Body of pancreas (tissue), 4 donors: Measurements from ENCODE around the gene LRP2BP. TPM values are rescaled to one million over a fixed set of nuclear protein-coding genes. Genes with fewer than 3 reads are reported as not detected.

Experiments
- ATAC-seq: fragments of 150-250 bp; one replicate; pipeline ENCODE4 v1.9.1; 2016
- DNase-seq, 4 donors: peaks; one replicate each; pipeline ENCODE4 v3.0.0-alpha.2; 2019
- H3K27ac ChIP-seq, 4 donors: fragments of 200-600 bp; sonication (generic); 1 replicate in 3 of 4; 2 replicates in 1 of 4; pipeline versions ENCODE4 v1.5.1 to v1.6.1; 2016 to 2019; ENCODE audit warnings: mild to moderate bottlenecking in 1 of 4, mixed read lengths in 1 of 4, moderate library complexity in 1 of 4
- H3K27me3 ChIP-seq, 2 donors: fragments of 200-600 bp; sonication (generic); one replicate each; pipeline ENCODE4 v1.6.0; 2016; ENCODE audit warnings: mild to moderate bottlenecking in 1 of 2
- H3K36me3 ChIP-seq, 2 donors: fragments of 200-600 bp; sonication (generic); replicated peaks in 1 of 2; 2 replicates each; pipeline ENCODE4 v1.5.1; 2016; ENCODE audit warnings: low read depth in 2 of 2; ENCODE audit not compliant: insufficient read depth in 1 of 2
- H3K4me1 ChIP-seq: fragments of 200-600 bp; sonication (generic); one replicate; pipeline ENCODE4 v1.6.0; 2016
- H3K4me3 ChIP-seq, 2 donors: fragments of 200-600 bp; sonication (generic); 1 replicate in 1 of 2; 2 replicates in 1 of 2; pipeline ENCODE4 v1.5.1; 2016 to 2019
- H3K9me3 ChIP-seq, 3 donors: fragments of 200-600 bp; sonication (generic); 1 replicate in 2 of 3; 2 replicates in 1 of 3; pipeline ENCODE4 v1.5.1; 2016
- CTCF ChIP-seq, 7 experiments: fragments of 450-650 bp in 4 of 7; fragments of 200-600 bp in 3 of 7; sonication (generic) in 3 of 7; IDR thresholded peaks; one replicate each; pipeline ENCODE4 v1.5.1; 2016 to 2019; ENCODE audit warnings: antibody characterized with exemption in 7 of 7
- POLR2A ChIP-seq, 3 donors: fragments of 450-650 bp; IDR thresholded peaks; one replicate each; pipeline ENCODE4 v1.6.1; 2016; ENCODE audit warnings: antibody characterized with exemption in 3 of 3, mild to moderate bottlenecking in 2 of 3
- WGBS, 2 donors: methylation state at CpG; one replicate each; pipeline ENCODE4 v1.1.5; 2017; 5-methylcytosine and 5-hydroxymethylcytosine counted together
- intact Hi-C: fragments of 100-400 bp; cut with DNase I; formaldehyde crosslinking; loops from one replicate; pipeline ENCODE4 v1.15.1; 2023
- total RNA-seq, 2 donors: library from RNA; depleted of rRNA; stranded (reverse); fragments of >200 nt; gene quantifications; one replicate each; pipeline ENCODE4 v1.1.0, GENCODE V29; 2016

LRP2BP gene
- total RNA-seq, 2 donors from 2014 or later, result 2.0 to 2.1 TPM

DNA sequence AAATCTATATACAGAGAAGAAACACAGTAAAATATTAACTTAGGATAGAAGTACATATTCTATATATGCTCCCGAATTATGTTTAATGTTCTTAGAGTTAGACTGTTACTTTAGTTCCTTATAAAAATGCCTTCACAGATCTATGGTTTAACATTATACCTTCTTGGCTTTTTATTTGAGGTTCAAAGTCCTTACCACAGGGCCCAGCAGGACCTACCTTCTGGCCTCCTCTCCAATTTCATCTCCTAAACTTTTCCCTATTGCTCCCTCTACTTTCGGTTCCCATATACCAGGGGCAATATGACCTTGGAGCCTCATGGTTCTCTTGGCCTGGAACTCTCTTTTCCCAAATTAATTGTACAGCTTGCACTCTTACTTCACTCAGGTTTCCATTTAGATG is 12.7 kb upstream of the LRP2BP start:
- no peak for TF ChIP-seq POLR2A (IDR thresholded peaks at IDR 0.05)
- no peak for TF ChIP-seq CTCF (IDR thresholded peaks at IDR 0.05)
- no peak overlapping the region for H3K4me3 ChIP-seq
- no peaks in the 10 kb centered on the region for H3K9me3 ChIP-seq
- intact Hi-C loops, result no loop called here
- H3K27me3 ChIP-seq, result no peaks in the 10 kb centered on the region
- peaks cover 21% of the 10 kb centered on the region for H3K4me1 ChIP-seq
- 96 to 99% methylated on average over 2 of the region's 2 CpGs for WGBS, 2 donors
- no peak for ATAC-seq
- H3K27ac ChIP-seq, result no peak overlapping the region
- peaks cover 0 to 4% of the 10 kb centered on the region in 2 donors for H3K36me3 ChIP-seq
- no peak for DNase-seq

DNA sequence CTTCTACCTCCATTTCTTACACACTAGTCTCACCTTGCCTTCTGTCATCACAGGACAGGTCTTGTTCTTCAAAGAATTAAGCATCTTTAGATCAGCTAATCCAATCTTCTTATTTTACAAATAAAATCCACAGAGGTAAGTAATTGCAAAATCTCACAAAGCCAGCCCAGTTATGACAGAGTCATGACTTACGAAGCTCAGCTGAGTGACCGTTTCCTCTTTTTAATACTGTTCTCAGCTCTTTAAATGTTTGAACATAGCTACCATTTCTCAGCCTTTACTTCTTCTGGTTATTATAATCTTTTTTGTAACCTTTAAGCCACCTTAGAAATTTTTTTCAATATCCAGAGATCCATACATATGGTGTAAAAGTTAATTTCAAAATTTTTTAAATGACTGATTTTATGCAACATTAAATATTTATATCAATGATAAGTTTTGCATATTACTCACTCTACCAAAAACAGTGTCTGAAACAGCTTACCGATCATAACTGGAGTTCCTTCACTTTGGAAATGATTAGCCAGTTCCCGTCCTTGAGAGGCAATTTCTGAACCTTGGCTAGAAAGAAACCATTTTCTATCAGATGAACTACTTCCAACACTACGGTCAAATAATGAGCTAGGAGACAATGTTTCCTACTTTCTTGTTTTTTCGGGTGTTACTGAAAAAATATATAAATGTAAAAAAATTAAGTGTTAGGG is 9.7 kb upstream of the LRP2BP start:
- Histone ChIP-seq H3K36me3 (peaks cover 0 to 4% of the 10 kb centered on the region in 2 donors), H3K27me3 (no peaks in the 10 kb centered on the region), H3K27ac (peak overlapping the region in 3 of 4 donors; percentile 34 to 75 (median 51)), H3K4me1 (peaks cover 31% of the 10 kb centered on the region), H3K9me3 (no peaks in the 10 kb centered on the region), H3K4me3 (no peak overlapping the region)
- intact Hi-C loops, result no loop called here
- ATAC-seq (peak; percentile 66), DNase-seq (no peak)
- no peak for TF ChIP-seq CTCF (IDR thresholded peaks at IDR 0.05)
- TF ChIP-seq POLR2A (IDR thresholded peaks at IDR 0.05), result no peak
- WGBS, 2 donors, result 46 to 49% methylated on average over 6 of the region's 6 CpGs

DNA sequence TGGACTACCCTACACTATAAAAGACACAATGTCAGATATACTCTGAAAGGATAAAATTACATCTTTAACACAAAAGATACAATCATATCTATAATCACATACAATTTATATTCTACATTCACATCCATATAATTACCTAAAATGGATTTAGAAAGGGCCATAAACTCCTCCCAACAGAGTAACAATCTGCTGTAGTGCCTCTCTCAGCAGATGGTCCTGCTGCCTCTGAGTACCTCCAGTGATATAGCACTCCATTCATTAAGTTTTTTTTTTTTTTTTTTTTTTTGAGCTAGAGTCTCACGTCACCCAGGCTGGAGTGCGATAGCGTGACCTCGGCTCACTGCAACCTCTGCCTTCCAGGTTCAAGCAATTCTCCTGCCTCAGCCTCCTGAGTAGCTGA is 8.3 kb upstream of the LRP2BP start:
- intact Hi-C loops, result no loop called here
- H3K4me3 ChIP-seq, result no peak overlapping the region
- peaks cover 0 to 7% of the 10 kb centered on the region in 2 donors for H3K36me3 ChIP-seq
- no peak for TF ChIP-seq CTCF (IDR thresholded peaks at IDR 0.05)
- TF ChIP-seq POLR2A (IDR thresholded peaks at IDR 0.05), result no peak
- H3K27ac ChIP-seq, result no peak overlapping the region
- 94 to 95% methylated on average over 4 of the region's 4 CpGs for WGBS, 2 donors
- H3K27me3 ChIP-seq, result no peaks in the 10 kb centered on the region
- ATAC-seq (no peak), DNase-seq (no peak)
- H3K9me3 ChIP-seq, result no peaks in the 10 kb centered on the region
- peaks cover 34% of the 10 kb centered on the region for H3K4me1 ChIP-seq

GRCh38 chr4:185399466-185399865 is 3.7 kb upstream of the LRP2BP start:
- intact Hi-C loops, result no loop called here
- H3K27me3 ChIP-seq, result no peaks in the 10 kb centered on the region
- H3K4me1 ChIP-seq, result peaks cover 33% of the 10 kb centered on the region
- peaks cover 0 to 3% of the 10 kb centered on the region in 2 donors for H3K36me3 ChIP-seq
- TF ChIP-seq POLR2A (IDR thresholded peaks at IDR 0.05) (no peak), CTCF (IDR thresholded peaks at IDR 0.05) (no peak)
- no peak overlapping the region for H3K4me3 ChIP-seq
- H3K9me3 ChIP-seq, result no peaks in the 10 kb centered on the region
- no peak for ATAC-seq
- H3K27ac ChIP-seq, result peak overlapping the region; percentile 34 to 100 (median 100)
- WGBS, 2 donors, result 34 to 36% methylated on average over 8 of the region's 8 CpGs
- DNase-seq, result peak in 1 of 4 donors; percentile 23

- intact Hi-C loops, result no loop called here
These were observed 2.9 kb upstream of the LRP2BP start for GRCh38 chr4:185398618-185399017.

More at GRCh38 chr4:185398618-185399017, 2.9 kb upstream of the LRP2BP start:
- TF ChIP-seq POLR2A (IDR thresholded peaks at IDR 0.05) (no peak), CTCF (IDR thresholded peaks at IDR 0.05) (no peak)
- Histone ChIP-seq H3K27ac (peak overlapping the region in 3 of 4 donors; percentile 99 to 100 (median 100)), H3K4me1 (peaks cover 40% of the 10 kb centered on the region), H3K27me3 (no peaks in the 10 kb centered on the region), H3K36me3 (peaks cover 0 to 3% of the 10 kb centered on the region in 2 donors), H3K9me3 (no peaks in the 10 kb centered on the region), H3K4me3 (no peak overlapping the region)
- ATAC-seq (no peak), DNase-seq (no peak)
- 18 to 21% methylated on average over 2 of the region's 2 CpGs for WGBS, 2 donors
